DOHH2 (cell line): ENCODE measurements around the gene KRTAP10-6.

Experiments
- H3F3A ChIP-seq: fragments of 200-600 bp; sonication (generic), shearing (Covaris generic); 2 replicates; pipeline ENCODE4 v1.6.0; 2016; ENCODE audit warnings: antibody characterized with exemption, mild to moderate bottlenecking; ENCODE audit not compliant: control insufficient read depth, insufficient read depth
- H3K27ac ChIP-seq: fragments of 200-600 bp; sonication (generic); 2 replicates; pipeline ENCODE4 v1.5.1; 2014; ENCODE audit warnings: low read depth, mild to moderate bottlenecking, low read length, moderate library complexity
- H3K27me3 ChIP-seq: fragments of 200-600 bp; sonication (generic); 2 replicates; pipeline ENCODE4 v1.6.1; 2014; ENCODE audit warnings: mild to moderate bottlenecking, low read length, mixed read lengths; ENCODE audit not compliant: control insufficient read depth
- H3K36me3 ChIP-seq: fragments of 200-600 bp; sonication (generic); 2 replicates; pipeline ENCODE4 v1.6.1; 2014; ENCODE audit warnings: mild to moderate bottlenecking, low read length, moderate library complexity, mixed read lengths; ENCODE audit not compliant: control insufficient read depth
- H3K4me1 ChIP-seq: fragments of 200-600 bp; sonication (generic); 2 replicates; pipeline ENCODE4 v1.6.1; 2014; ENCODE audit warnings: mild to moderate bottlenecking, low read length, mixed read lengths; ENCODE audit not compliant: control insufficient read depth
- H3K4me2 ChIP-seq: fragments of 200-600 bp; sonication (generic); 2 replicates; pipeline ENCODE4 v1.6.0; 2014; ENCODE audit warnings: mild to moderate bottlenecking, low read length, moderate library complexity
- H3K4me3 ChIP-seq: fragments of 200-600 bp; sonication (generic); 2 replicates; pipeline ENCODE4 v1.5.1; 2014; ENCODE audit warnings: mild to moderate bottlenecking, low read length, mixed read lengths
- H3K79me2 ChIP-seq: fragments of 200-600 bp; sonication (generic); 2 replicates; pipeline ENCODE4 v1.6.1; 2014; ENCODE audit warnings: mild to moderate bottlenecking, low read length, mixed read lengths; ENCODE audit not compliant: control insufficient read depth
- H3K9me2 ChIP-seq: fragments of 200-600 bp; sonication (generic); replicated peaks from 2 replicates; pipeline ENCODE4 v1.6.1; 2014; ENCODE audit warnings: mild to moderate bottlenecking, low read length, mixed read lengths; ENCODE audit not compliant: control insufficient read depth
- H3K9me3 ChIP-seq: fragments of 200-600 bp; sonication (generic); 2 replicates; pipeline ENCODE4 v1.6.1; 2014; ENCODE audit warnings: antibody characterized with exemption, low read length, mixed read lengths; ENCODE audit not compliant: control insufficient read depth, insufficient read depth
- H4K20me1 ChIP-seq: fragments of 200-600 bp; sonication (generic); 2 replicates; pipeline ENCODE4 v1.6.0; 2014; ENCODE audit warnings: low read depth, mild to moderate bottlenecking, antibody characterized with exemption, low read length, moderate library complexity; ENCODE audit not compliant: control insufficient read depth, insufficient read depth
- EZH2phosphoT487 ChIP-seq: fragments of 200-600 bp; sonication (generic); IDR thresholded peaks from 2 replicates; pipeline ENCODE4 v1.6.1; 2017; ENCODE audit warnings: borderline replicate concordance, mild to moderate bottlenecking, antibody characterized with exemption, low read length, moderate library complexity, mixed read lengths
- TF ChIP-seq, protein P1 (sequence below): fragments of 200-600 bp; sonication (generic); IDR thresholded peaks from one replicate; pipeline ENCODE4 v1.5.1; 2014; ENCODE audit warnings: antibody characterized with exemption, mild to moderate bottlenecking, low read depth, low read length; ENCODE audit not compliant: poor library complexity, severe bottlenecking

KRTAP10-6 gene

DNA sequence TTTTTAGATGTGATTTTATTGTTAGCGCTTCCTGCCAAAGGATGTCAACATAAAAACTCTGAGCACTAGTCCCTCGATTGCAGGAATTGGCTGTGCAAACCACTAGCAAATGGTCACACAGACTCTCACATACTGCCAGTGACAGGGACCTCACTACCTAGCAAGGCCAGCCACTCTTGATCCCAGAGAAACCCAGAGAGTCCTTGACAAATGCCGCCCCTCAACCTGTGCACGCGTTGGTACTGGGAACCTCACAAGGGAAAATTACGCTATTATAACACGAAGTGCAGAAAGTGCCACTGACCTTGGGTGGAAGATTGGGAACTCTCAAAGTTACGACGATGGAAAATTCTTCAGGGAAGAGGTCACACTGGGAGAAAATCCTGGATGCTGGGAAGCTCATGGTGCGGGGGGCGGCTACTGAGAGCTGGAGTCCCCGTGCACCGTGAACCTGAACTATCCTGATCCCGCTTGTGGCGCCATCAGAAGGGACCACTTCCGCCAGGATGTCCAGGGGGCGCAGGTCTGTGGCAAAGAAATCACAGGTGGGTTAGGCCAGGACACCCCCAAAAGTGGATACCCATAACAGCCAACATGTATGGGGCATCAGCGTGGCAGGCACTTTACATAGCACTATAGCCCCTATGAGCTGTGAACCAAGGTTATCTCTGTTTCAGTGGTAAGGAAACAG, 24.7 kb downstream of the KRTAP10-6 start:
- no peaks in the 10 kb centered on the region for H3K79me2 ChIP-seq
- H3F3A ChIP-seq, result no peaks in the 10 kb centered on the region
- H3K4me2 ChIP-seq, result no peak overlapping the region
- no peaks in the 10 kb centered on the region for H3K27me3 ChIP-seq
- no peaks in the 10 kb centered on the region for H3K4me1 ChIP-seq
- TF ChIP-seq EZH2phosphoT487, result no peak
- TF ChIP-seq, protein P1, sequence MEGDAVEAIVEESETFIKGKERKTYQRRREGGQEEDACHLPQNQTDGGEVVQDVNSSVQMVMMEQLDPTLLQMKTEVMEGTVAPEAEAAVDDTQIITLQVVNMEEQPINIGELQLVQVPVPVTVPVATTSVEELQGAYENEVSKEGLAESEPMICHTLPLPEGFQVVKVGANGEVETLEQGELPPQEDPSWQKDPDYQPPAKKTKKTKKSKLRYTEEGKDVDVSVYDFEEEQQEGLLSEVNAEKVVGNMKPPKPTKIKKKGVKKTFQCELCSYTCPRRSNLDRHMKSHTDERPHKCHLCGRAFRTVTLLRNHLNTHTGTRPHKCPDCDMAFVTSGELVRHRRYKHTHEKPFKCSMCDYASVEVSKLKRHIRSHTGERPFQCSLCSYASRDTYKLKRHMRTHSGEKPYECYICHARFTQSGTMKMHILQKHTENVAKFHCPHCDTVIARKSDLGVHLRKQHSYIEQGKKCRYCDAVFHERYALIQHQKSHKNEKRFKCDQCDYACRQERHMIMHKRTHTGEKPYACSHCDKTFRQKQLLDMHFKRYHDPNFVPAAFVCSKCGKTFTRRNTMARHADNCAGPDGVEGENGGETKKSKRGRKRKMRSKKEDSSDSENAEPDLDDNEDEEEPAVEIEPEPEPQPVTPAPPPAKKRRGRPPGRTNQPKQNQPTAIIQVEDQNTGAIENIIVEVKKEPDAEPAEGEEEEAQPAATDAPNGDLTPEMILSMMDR, result no peak
- H3K9me2 ChIP-seq, result no peaks in the 10 kb centered on the region
- H3K27ac ChIP-seq, result no peak overlapping the region
- H4K20me1 ChIP-seq, result no peaks in the 10 kb centered on the region
- no peak overlapping the region for H3K4me3 ChIP-seq
- no peaks in the 10 kb centered on the region for H3K9me3 ChIP-seq
- H3K36me3 ChIP-seq, result no peaks in the 10 kb centered on the region

DNA sequence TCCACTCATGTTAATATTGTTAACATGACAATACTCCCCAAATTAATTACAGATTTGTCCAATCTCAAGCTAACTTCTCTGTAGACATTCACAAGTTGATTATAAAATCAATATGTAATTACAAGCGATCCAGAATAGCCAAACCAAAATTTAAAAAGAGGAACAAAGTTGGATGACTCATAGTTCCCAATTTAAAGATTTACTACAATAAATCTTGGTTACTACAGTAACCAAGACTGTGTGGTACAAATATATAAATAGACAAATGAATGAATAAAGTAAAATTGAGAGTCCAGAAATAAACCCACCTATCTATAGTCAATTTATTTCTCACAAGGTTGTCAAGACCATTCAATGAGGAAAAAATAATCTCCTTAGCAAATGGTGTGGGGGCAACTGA, 25.9 kb downstream of the KRTAP10-6 start:
- Histone ChIP-seq H3K4me3 (no peak overlapping the region), H3K36me3 (no peaks in the 10 kb centered on the region), H3K27ac (no peak overlapping the region), H3K27me3 (no peaks in the 10 kb centered on the region), H3K9me3 (no peaks in the 10 kb centered on the region), H3K4me1 (no peaks in the 10 kb centered on the region), H3F3A (no peaks in the 10 kb centered on the region), H3K4me2 (no peak overlapping the region), H3K79me2 (no peaks in the 10 kb centered on the region), H4K20me1 (no peaks in the 10 kb centered on the region), H3K9me2 (no peaks in the 10 kb centered on the region)
- TF ChIP-seq EZH2phosphoT487, result no peak
- TF ChIP-seq, protein P1, result no peak

DNA sequence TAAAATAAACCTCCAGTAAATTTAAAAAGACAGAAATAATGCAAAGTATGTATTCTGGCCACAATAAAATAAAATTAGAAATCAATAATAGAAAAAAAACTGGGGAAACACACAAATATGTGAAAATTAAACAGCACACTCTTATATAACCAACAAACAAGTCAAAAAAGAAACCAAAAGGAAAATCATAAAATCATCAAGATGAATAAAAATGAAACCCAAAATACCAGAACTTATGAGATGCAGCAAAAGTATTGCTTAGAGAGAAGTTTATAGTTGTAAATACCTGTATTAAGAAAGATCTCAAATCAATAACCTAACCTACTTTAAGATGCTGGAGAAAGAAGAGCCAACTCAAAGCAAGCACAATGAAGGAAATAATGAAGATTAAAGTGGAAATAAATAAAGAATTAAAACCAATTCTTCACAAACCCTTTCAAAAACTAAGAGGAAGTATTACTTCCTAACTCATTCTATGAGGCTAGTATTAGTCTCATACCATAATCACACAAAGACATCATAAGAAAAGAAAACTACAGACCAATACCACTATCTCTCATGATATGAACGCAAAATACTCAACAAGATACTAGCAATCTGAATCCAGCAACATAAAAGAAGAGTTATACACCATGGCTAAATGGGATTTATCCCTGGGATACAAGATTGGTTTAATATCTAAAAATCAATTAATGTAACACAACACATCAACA, 27.3 kb downstream of the KRTAP10-6 start:
- H3K9me2 ChIP-seq, result no peaks in the 10 kb centered on the region
- TF ChIP-seq, protein P1, result no peak
- TF ChIP-seq EZH2phosphoT487, result no peak
- no peak overlapping the region for H3K4me2 ChIP-seq
- H3K36me3 ChIP-seq, result no peaks in the 10 kb centered on the region
- no peaks in the 10 kb centered on the region for H4K20me1 ChIP-seq
- no peaks in the 10 kb centered on the region for H3K27me3 ChIP-seq
- no peaks in the 10 kb centered on the region for H3K4me1 ChIP-seq
- no peaks in the 10 kb centered on the region for H3K79me2 ChIP-seq
- no peak overlapping the region for H3K4me3 ChIP-seq
- no peaks in the 10 kb centered on the region for H3K9me3 ChIP-seq
- no peaks in the 10 kb centered on the region for H3F3A ChIP-seq
- no peak overlapping the region for H3K27ac ChIP-seq
